Measurements from ENCODE around the gene DGKI. TPM values are rescaled to one million over a fixed set of nuclear protein-coding genes. Genes with fewer than 3 reads are reported as not detected.
"Not testable (repeated sequence)": the region's sequence is repeated elsewhere in the genome, so short reads cannot be mapped to it uniquely, and the experiment has no call there.

The DGKI gene
- total RNA-seq, 1 experiment from 2014 or later = 21.6 TPM

DNA sequence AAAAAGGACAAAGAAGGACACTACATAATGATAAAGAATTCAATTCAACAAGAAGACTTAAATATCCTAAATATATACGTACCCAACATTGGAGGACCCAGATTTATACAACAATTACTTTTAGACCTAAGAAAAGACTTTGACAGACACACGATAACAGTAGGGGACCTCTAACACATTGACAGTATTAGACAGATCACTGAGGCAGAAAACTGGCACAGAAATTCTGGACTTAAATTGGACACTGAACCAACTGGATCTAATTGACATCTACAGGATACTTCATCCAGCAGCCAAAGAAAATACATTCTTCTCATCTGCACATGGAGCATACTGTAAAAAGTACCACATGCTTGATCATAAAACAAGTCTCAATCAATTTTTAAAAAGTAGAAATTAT is 103.8 kb downstream of the DGKI start:
- no peak for DNase-seq (ENCODE audit: low read depth)

DNA sequence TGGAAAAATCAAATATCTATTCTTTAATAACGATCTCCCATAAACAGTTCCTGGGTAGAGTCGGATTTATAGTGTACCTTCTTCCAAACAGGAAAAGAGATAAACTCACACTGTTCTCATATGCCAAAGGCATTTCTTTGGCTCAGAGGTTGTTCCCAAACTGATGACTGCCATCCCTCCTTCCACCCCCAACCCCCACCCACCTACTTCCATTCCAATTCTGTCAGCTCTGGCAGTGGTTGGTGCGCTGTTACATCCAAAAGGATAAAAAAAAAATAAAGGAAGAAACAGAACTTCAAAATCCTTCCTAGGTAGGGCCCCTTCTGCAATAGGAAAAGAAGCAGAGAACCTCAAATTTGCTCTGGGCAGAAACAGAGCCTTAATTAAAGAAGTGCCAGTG is 104.7 kb downstream of the DGKI start:
- no peak for DNase-seq (ENCODE audit: low read depth)

DNA sequence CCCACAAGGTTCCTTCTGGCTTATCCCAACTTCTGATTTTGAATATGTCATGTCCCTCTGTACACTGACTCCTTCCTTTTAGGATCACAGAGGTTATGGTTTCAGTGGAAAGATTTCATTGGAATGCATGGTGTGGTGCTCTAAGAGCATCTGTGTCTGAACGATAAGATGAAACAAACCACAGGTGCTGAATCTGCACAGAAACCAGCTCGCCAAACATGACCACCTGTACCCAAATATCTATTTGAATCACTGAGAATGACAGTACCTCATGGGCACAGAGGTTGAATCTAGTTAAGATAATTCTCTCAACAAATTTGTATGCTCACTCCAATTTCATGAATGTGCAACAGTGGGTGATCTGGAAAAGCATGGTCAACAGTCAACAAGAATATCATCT is 105.3 kb downstream of the DGKI start:
- DNase-seq (ENCODE audit: low read depth) = no peak

DNA sequence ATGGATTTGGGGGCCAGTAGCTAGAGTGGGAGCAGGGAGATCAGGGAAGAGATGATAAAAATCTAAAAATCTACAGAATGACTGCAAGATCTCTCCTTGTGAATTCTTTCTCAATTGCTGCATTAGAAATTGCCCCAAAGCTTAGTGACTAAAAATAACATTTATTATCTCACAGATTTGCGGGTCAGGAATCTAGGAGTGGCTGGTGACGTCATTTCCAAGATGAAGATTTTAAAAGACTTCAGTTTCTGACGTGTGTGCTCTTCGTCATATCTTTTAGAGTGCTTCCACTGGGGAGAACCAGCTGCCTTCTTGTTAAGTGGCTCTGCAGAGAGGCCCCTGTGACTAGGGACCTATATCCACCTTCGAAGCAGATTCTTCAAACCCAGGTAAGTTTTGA is 112.6 kb downstream of the DGKI start:
- no peak for DNase-seq (ENCODE audit: low read depth)

DNA sequence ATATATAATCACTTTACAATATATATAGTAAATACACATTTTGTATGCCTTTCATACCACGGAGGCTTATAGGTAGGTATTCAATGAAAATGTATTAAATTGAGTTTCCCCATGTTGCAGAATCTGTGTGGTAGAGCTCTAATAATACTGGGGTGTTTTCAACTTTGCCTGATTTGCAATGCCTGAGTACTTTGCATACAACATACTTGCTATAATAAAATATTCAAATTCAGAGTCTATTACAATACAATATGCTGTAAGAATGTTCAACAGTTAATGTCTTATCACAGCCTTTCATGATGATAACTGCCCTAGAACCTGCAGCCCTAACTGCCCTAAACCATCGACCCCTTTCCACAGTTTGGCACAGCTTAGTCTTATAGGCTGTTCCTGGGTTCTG is 114.6 kb downstream of the DGKI start:
- DNase-seq (ENCODE audit: low read depth) = no peak

DNA sequence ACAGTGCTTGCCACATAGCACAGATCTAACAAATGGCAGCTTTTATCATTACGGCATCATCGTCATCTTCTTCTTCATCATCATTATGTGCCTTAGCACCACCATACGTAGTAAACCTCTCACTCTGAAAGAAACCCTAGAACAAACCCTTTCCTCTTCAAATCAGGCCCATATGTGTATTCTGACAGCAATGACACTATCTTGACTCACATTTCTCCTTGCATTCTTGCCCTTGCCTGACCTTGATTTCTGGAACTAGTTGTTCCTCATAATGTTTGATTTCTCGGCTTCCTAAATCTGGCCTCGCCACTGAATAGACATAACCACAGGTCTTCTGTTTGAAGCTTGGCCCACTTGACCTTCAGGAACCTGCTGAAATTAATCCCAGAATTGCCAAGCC is 115.3 kb downstream of the DGKI start:
- peak; percentile 47 for DNase-seq (ENCODE audit: low read depth)

DNA sequence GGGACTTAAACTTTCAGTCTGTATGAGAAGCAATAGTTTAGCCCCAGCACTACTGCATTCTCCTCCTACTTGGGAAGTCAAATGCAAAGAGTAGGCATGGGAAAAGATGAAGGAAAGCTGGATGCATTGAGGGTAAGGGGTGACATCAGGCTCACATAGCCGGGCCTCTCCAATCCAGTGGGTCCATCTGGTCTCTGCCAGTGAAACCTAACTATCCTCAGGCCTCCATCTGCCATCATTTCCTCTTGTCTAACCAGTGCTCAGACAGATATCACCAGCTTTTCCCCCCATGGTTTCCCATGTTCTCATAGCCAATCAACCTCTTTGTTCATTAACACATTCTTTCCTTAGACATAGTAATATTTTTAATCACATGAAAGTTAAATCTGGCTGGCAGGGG is 118.3 kb downstream of the DGKI start:
- no peak for DNase-seq (ENCODE audit: low read depth)

DNA sequence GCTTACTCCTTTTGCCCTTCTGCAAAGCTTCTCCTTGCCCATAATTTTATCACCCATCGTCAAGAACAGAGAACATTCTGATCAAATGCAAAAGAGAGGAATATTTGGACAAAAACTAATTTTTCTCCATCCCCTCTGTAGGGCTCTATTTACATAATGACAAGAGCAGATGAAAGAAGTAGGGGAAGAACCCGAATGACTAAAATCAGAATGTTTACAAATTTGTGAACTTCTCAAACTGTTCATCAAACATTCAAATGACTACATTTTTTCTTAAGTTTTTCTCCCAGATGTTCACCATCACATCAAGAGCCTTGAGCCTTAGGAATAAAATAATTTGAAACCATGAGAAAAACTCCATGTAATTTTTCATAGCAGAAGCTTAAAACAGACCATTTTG is 119.4 kb downstream of the DGKI start:
- no peak for DNase-seq (ENCODE audit: low read depth)

DNA sequence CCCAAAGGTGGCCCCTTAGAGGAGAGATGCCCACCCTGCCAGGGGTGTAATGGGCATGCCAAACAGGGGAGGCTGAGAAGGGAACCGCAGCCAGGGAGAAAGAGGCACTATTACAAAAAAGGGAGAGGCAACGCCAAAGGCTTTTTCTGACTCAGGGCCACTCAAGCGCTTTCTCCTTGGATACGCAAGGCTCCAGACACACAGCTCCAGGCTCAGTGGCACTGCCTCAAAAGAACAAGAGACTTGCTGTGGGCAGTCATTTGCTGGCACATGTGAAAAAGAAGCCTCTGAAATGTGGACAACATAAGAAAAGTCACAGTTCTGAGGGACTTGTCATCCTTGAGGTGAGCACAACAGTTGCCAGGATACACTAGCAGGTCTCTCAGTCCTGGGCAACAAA is 128.4 kb downstream of the DGKI start:
- no peak for DNase-seq (ENCODE audit: low read depth)

DNA sequence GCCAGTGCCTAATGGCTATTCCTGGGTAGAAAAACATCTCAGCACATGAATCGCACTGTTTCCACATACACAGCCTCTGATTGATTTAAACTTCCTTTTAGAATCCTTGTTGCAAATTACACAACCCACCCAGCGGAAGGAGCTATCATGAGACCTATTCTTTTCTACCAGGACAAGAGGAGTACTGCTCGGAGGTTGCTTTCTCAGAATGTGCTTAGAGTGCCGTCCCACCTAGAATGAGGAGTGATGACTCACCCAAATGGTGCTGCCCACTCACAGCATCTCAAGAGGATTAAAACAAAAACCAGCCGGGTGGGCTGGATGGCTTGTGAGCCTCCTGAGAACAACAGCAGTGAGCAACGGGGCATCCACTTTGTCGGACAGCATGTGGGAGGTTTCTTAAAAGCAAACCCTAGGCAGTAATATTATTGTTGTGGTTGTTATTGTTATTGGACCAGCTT is 128.9 kb downstream of the DGKI start:
- peak; percentile 45 for DNase-seq (ENCODE audit: low read depth)

DNA sequence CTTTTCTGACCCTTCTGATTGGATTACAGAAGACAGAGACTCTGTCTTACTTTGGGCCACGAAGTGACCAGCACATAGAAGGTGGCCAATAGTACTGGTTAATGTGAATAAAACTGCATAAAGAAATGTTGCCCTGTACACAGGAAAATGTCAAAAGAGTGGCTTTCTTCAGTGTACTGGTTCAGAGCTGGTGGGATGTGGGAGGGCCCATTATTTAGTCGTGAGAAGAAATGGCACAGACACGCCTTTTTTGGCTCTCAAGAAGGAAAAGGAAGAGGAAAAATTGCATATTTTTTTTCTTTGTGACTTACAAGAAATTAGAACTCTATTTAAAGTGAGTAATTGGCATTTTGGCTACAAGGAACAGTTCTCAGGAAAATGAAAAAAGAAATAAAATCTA is 129.7 kb downstream of the DGKI start:
- DNase-seq (ENCODE audit: low read depth) = no peak

DNA sequence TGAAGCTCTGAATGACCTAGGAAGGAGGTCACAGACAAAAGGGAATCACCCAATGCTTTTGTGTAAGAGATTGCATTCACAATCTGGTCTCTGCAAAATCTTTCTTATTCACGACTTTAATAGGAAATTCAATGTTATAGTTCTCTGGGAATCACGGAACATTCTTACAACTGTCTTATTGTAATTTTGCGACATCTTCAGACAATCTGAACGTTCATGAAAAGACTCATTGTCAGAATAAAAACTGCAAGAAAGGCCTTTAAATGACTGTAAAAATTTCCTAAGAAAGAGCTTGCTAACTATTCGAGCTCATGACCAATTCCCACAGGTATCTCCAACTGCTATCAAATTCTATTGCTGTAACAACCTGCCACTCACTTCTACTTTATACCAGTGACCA is 130.7 kb downstream of the DGKI start:
- no peak for DNase-seq (ENCODE audit: low read depth)

DNA sequence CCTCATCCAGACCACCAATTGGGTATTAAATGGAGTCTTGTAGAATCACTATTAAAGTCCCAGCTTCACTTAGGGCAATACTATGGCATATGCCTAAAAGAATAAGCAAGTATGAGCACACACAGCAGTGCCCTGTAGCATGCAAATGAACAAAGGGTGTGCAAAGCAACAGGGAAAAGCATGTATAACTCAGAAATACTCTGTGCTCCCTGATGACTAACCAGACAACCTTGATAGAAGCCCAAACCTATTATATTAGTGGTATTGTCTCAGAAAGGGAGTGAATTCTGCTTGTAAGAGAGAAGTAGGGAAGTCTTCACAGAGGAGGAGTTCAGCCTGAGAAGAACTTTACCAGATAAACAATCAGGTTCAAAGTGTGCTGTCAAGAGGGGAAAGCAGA is 131.2 kb downstream of the DGKI start:
- DNase-seq (ENCODE audit: low read depth) = no peak

DNA sequence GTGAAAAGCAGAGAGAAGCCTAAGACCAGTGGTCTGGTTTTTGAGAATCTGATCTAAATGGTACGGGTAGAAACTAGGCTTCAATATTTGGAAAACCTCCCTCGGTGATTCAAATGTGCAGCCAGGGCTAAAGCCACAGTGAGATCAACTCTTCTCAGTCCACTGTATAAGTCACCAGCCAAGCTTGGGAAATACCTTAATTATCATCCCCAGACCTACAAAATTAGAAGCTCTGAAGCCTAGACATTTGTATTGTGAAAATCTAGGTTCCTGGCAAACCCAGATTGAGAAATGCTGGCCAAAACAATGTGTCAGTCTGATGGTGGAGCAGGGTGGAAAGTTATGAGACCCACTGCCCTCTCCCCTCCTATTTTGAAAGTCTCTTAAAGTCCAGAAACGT is 131.7 kb downstream of the DGKI start:
- no peak for DNase-seq (ENCODE audit: low read depth)

DNA sequence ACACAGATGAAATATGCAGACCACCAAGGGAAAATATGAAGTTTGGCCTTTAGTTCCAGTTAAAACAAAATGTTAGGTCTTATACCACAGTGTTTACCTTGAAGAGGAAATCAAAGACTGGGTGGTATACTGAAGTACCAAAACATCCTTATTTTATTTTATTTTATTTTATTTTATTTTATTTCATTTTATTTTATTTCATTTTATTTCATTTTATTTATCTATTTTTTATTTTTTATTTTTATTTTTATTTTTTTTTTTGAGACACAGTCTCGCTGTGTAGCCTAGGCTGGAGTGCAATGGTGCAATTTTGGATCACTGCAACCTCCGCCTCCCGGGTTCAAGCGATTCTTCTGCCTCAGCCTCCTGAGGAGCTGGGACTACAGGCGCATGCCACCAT is 140.4 kb downstream of the DGKI start:
- DNase-seq (ENCODE audit: low read depth) = not testable (repeated sequence)

DNA sequence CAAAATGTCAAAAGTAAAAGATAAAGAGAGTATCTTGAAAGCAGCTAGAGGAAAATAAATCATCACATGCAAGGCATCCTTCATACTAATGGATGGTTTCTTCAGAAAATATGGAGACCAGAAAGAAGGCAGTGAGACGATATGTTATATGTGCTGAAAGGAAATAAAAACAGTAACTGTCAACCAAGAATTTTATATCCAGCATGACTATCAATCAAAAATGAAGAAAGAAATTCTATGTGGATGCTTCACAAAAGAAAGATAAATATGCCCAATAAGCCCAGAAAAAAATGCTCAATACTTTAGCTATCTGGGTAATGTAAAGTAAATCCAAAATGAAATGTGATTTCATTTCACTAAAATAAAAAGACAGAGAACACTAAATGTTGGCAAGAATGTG is 142.1 kb downstream of the DGKI start:
- no peak for DNase-seq (ENCODE audit: low read depth)

DNA sequence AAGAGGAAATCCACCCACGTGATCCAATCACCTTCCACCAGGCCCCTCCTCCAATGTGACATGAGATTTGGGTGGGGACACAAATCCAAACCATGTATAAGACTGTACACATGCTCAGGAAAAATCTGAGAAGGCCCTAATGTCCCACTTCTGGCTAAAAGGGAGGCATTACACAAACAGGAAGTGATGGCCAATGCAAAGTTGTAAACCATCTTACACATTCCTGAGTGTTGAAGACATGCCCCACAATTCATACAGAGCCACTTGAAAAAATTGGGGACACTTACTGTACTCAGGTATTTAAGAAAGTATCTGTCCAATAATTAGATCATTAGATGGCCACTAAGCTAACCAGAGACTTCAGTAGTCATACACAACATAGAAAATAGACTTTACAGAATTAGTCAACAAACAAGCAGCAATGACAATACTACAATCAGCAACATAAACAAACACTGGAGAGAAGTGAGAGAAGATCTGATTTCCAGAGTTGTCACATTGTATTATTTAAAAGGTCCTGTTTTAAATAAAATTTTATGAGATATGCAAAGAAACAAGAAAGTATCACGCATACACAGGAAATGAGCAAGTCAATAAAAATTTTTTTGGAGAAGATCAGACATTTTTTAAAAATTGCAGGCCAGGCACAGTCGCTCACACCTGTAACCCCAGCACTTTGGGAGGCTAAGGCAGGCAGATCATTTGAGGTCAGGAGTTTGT is 143.3 kb downstream of the DGKI start:
- DNase-seq (ENCODE audit: low read depth) = peak; percentile 15

DNA sequence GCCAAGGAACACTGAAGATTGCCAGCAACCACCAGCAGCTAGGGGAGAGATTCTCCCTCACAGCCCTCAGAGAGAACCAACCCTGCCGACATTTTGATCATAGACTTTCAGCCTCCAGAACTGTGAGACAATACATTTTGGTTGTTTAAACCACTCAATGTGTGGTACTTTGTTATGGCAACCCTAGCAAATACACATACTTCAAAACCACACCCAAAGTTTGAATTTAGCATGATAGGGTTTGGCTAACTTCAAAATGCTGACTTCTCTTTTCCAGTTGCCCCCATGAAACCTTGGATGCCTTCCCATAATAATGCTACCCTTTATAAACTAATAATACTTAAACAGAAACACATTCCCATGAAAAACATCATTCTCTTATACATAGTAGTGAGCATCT is 149.8 kb downstream of the DGKI start:
- DNase-seq (ENCODE audit: low read depth) = no peak

DNA sequence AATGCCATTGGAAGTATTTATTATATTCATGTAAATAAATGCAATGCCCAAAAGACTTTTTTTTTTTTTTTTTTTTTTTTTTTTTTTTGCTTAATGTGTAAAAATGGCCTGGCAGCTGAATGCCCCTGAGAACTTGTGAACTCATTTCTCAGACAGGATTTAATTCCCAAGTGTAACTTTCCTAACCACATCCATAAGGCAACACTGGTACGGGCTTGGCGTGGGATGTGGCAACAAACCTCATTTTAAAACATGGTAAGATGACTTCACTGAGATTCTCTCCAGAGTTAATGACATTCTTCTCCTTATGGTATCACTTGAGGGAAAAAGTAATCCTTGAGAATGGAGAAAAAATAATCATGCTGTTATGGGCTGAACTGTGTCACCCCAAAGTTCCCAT is 150.4 kb downstream of the DGKI start:
- no peak for DNase-seq (ENCODE audit: low read depth)

DNA sequence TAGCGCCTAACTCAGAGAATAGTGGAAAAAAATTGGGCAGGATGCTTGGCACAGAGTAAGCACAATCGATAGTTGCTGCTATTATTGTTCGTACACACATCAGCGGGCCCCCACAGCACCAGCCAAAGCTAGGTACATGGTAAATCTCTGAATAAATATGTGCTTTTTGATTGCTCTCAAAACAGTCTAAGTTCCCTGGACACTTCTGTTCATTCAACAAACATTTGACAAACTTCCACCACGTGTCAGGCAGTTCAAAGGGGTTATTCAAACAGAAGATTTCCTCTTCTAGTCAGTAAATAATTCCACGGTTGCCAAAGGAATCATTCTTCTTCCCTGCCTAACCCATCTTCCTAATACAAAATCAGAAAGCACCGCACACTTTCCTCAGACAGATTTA is 150.8 kb downstream of the DGKI start:
- DNase-seq (ENCODE audit: low read depth) = no peak

DNA sequence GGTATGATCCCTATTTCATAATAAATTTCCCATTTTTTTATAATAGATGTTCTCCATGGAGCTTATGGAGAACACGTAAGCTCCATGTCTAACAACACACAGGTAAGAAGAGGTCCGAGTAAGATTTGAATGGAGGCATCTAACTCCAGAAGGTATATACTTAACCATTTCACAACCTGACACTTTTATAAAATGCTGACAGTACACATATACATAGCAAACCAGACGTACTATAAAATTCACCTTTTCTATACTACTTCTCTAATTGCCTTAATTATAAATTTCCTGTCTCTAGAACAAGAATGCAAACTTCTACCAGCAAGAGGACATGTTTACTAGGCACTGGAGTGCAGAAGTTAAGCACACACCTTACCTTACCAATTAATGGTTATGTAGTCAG is 151.3 kb downstream of the DGKI start:
- DNase-seq (ENCODE audit: low read depth) = no peak

DNA sequence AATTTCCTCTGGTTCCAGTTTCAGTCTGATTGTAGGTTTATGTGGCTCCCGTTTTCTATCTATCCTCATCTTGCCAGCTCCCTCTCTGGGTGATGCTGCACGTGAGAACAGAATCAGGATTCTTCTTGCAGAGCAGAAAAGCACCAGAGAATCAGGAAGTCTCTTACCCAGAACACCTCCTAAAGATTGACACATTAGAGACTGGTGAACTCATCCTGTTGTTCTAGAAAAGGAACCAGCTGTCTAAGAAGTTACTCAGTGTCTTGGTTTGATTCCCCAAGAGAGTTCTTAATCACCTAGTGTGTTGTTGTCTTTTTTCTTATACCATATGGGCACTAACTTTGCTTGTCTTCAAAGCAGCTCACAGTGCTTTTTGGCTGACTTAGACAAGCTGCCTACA is 152.4 kb downstream of the DGKI start:
- peak; percentile 33 for DNase-seq (ENCODE audit: low read depth)

DNA sequence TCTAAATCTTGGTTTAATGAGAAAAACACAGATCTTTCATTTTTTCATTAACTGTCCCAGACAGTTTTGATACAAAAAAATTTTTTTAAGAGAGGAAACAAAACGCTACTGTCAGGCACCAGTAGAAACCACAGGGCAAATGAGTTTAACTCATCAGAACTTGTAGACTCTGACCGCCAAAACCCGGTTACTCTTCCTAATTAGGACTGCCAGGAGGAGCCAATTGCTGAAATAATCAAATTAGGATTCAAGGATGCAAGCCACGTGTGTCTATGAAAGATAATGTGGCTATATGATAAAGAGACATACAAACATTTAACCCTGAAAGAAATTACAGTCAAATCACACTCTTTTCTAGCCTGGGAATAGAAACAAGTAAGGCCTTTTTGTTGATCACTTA is 154.4 kb downstream of the DGKI start:
- DNase-seq (ENCODE audit: low read depth) = no peak

DNA sequence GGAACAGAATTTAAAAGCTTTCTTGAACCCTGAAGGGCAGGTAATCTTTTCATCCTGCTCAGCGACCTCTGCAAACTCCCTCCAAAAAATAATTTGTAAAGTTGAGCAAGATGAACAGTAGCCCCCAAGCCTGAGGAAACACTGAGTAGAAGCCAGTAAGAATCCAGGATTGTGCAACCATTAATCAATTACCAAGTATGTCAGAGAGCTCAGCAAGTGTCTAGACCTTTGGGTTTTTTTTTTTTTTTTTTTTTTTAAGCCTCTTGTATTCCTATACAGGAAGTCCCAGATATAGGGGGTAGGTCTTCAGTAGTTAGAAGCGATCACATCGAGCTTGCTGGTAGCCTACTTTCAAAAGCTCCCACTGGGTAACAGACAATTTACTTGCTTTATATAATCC is 155.2 kb downstream of the DGKI start:
- DNase-seq (ENCODE audit: low read depth) = no peak

Measured in HT1080 (cell line).